GM21825 (cell line): ENCODE measurements around the gene PPM1H.
A peak's percentile ranks its signal among the peaks of the same experiment; 100 is the strongest.

Experiments used
- ATAC-seq: cut with Tn5 transposase; IDR thresholded peaks from one replicate; pipeline ENCODE4 v1.9.1; 2021; ENCODE audit warnings: mild to moderate bottlenecking, moderate library complexity; ENCODE audit not compliant: unreplicated experiment

Gene PPM1H

GRCh38 chr12:62801796-62802195 is 133.2 kb downstream of the PPM1H start:
- no peak for ATAC-seq

DNA sequence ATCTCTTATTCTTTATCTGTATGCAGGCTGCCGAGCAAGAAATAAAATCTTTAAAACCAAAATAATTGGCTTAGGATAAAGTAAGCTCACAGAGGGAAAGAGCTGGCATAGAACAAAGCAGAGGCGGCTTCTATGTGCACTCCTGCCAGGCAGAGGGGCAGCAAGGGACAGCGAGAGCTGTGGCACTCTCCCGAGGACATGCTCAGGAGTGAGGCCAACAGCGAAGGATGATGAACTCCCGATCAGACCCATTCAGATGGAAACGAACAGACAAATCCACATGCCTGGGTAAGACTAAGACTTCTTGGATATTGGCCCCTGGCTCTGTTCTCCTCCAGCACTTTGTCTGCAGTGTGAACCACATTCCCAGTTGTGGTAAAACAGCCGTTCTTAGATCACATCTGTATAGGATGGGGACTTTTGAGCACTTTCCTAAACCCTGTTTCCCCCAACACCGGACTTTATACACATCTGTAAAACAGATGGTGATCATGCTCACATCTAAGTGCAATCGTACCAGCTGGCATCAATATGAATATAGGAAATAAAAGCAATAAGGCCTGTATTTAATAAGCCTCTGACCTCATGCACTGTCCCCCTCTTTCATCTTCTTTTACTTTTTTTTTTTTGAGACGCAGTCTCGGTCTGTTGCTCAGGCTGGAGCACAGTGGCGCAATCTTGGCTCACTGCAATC is 134.1 kb downstream of the PPM1H start:
- no peak for ATAC-seq

DNA sequence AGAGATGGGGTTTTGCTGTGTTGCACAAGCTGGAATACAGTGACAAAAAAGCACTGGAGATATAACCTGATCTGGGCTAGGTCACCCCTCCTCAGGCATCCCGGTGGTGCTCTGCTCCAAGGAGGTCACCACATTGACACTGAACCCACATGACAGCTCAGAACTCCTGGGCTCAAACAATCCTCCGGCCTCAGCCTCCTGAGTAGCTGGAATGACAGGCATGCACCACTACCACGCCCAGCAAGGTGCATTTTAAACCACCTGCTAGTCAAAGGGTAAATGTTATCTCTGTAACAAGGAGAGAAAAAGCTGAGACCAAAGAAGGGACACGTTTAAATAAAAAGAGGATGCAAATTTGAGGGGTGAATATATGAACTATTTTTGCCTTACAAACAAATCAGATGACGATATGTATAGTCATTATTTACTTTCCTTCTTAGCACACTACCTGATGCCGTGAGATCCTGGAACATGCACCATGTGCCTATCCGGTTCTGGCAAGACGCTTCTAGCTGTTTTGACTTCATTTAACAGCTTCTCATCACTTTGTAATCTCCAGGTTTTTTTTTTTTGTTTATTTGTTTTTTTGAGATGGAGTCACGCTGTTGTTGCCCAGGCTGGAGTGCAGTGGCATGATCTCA is 135.1 kb downstream of the PPM1H start:
- no peak for ATAC-seq

DNA sequence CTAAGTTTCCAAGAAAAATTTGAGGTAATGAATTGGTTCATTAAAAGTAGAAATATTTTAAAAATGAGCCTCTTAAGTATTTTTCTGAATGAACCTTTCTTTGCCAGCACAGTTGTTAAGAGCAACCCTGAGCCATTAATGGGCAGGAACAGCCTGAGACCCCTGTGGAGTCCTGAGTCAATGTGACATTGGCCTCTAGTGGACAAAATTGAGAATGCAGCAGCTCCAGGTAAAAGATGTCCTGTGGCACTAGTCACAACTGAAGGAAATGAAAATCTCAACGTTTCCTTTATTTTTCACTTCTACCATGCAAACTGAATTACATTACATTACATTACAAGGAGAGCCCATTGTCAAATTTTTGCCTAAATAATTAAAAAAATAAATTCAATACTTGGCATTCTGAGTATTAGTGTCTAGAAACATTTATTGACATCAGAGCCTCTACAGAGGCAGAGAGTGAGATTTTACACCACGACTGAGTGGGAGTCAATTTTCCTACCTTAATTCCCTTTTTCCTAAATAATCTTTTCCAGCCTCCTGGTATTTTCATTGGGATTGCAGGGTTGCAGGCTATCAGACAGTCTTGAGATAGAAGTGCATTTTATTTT is 135.7 kb downstream of the PPM1H start:
- ATAC-seq, result peak; percentile 90

DNA sequence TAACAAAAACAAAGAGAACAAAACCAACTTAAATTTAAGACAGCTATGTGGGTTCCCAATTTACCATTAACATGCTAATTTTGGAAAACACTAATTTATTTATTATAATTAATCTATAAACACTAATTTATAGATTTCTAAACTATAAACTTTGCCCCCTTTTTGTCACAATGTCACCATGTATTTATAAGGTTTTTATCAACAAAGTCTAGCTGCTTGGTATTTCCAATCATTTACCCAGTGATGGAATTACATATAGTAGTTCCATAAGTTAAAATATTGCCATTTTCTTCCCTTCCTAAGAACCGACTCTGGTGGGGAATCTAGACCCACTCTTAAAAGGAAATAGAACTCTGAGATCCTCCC is 140.7 kb downstream of the PPM1H start:
- ATAC-seq, result no peak

- ATAC-seq, result peak; percentile 68
Observed at GRCh38 chr12:62793256-62794217, 141.4 kb downstream of the PPM1H start.

DNA sequence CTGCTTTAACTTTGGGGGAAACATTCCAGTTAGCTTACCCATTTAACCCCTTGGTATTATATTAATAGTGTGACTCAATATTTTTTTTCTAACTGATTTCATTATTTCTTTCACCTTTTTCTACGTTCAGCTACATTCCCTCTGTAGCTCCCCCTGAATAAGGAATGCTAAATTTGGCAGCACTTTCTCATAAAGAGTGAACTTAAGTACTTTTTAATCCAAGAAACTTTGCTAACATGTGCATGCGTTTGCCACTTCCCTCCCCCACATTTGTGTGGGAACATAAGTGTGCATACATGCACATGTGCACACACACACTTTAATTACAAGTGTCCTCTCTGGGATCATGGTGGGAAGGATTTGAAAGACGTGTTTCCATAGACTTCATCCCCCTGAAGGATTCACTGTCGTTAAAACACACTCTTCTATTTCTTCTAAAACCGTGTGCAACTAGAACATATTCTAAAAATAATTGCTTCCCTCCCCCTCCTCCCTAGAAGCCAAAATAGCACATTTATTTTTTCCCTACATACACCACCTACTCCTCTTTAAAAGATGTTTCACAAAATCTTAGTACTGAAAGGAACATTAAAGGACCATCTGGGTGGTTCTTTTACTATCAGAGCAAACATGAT is 142.6 kb downstream of the PPM1H start:
- no peak for ATAC-seq

DNA sequence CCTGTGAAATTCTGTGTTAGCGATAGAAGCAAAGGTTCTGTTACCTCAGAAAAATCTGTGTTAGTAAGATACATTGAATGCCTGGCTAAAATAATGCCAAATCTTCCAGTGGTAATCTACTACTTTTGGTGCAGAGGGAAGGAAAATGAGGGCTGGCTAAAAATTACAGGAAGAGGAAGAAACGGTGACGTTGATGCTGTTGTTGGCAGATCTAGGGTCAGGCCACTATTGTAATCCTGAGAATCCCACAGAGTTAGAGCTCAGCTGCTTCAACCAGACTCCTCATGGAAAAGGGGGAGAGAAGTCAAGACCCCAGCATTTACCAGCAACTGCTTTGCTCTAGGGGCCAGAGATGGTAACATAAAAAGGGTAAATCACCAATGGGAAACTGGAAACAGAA is 145.1 kb downstream of the PPM1H start:
- no peak for ATAC-seq

DNA sequence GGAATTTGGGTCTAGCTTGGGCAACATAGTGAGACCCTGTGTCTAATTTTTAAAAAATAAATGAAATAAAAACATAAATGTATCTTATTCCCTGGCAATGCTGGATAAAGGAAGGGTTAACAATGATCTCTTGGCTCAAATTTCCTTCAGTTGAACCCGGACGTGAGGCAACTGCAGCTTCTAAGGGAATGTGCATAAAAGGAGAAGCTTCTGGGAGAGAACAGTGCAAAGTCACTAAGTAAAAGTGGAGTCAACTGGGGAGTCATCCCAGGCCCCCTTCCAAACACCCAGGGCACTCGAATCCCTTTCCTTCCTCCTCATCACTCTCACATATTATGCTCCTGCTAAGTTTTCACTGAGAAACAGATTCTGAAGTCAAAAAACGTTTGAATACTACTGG is 147.3 kb downstream of the PPM1H start:
- no peak for ATAC-seq

GRCh38 chr12:62787023-62787422 is 147.9 kb downstream of the PPM1H start:
- ATAC-seq, result no peak

DNA sequence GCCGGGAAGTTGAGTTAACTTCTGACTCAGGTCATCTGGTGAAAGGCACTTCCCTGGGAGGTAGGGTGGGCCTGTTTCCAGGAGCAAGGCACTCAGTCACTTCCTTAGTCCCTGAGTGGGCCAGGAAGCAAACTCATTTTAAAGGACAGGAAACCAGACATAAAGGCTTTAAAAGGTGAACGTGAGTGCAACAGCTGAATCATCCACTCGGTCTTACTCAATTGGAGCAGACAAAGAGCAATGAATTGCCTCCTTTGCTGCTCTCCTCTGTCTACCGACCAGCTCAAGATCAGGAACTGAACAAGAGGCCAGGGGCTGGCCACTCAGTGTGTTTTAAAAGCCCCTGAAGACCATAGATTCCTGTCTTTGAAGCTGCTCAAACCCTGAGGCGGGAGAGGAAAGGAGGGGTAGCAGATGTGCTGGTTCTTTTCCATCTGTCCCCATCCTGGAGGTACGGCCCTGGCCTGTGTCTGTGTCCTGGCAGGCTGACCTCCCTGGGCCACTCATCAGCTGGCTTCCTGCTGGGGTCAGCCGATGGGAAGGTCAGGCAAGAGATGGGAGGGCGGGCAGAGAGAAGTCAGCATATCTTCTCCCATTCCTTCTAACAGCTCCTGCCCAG is 148.9 kb downstream of the PPM1H start:
- ATAC-seq, result no peak

DNA sequence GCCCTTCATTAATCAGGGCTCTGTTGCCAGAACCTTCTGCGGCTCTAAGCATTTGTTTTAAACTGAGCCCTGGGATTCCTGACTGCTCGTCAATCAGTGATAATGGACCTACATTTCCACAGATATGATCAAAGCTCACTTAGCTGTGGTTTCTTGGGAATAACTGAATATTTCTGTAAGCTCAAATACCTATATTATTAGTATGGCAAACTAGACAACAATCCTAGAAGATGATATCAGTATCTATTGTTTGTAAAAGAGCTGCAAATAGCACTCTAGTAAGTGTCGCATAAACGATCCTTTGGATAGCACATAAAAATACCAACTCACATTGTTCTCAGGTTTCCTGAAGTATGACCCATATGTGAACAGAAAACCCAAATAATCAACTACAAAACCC is 150.4 kb downstream of the PPM1H start:
- no peak for ATAC-seq

GRCh38 chr12:62783881-62784280 is 151.1 kb downstream of the PPM1H start:
- no peak for ATAC-seq

GRCh38 chr12:62781136-62781880 is 153.6 kb downstream of the PPM1H start:
- no peak for ATAC-seq

DNA sequence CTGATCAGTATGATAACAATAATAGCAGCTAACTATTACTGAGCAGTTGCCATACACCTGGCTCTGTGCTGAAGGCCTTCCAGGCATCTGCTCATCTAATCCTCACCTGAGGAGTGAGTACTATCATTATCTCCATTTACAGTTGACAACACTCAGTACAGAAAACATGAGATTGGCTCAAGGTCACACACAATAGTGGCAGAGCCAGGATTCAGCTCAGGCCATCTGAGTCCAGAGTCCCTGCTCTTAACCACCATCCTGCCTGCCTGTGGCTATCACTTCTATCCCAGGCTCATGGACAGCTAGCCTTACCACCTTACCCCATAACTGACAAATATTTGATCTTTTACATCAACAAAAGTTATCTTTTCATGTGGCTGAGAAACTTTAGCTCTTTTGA is 155.5 kb downstream of the PPM1H start:
- no peak for ATAC-seq

DNA sequence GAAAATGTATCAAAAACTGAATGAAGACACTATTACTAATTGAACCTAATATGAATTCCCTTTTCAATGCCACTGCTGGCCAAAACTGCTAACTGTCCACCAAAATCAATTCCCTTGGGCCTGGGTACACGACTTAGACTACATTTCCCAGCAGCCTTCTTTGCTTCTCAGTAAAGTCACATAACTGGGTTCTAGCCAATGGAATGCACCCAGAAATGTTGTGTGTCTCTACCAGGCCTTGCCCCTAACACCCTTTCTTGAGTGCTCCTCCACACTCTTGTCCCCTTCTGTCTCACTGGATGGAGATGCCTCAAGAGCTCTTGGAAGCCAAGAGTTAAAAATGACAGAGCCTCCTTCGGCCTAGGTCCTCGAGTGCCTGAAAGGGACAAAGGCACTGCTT is 156.8 kb downstream of the PPM1H start:
- ATAC-seq, result no peak

DNA sequence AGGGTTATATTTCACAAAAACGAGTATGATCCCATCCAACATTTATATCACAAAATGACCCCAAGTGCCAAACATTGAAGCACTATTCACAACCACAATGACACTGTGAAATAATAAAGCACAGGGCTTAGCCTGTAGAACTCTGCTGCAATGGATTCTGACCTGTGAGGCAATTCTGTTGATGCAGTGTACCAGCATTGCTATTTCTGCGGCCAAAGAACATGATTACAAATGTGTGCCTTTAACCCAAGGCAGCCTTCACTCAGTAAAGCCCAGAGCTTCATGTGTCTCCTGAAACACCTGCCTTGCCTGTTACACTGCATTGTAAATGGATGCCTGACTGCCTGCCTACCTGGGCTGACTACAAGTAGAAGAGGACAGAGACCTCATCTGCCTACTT is 158.0 kb downstream of the PPM1H start:
- no peak for ATAC-seq

GRCh38 chr12:62776575-62776974 is 158.4 kb downstream of the PPM1H start:
- no peak for ATAC-seq

- no peak for ATAC-seq
Observed at GRCh38 chr12:62774794-62775193, 160.2 kb downstream of the PPM1H start.
